ENCODE measurements around the gene E2F3. TPM values are rescaled to one million over a fixed set of nuclear protein-coding genes. Genes with fewer than 3 reads are reported as not detected.

Gene E2F3
- total and polyA plus RNA-seq, 2 donors from 2014 or later, result 3.7 to 11.0 TPM

DNA sequence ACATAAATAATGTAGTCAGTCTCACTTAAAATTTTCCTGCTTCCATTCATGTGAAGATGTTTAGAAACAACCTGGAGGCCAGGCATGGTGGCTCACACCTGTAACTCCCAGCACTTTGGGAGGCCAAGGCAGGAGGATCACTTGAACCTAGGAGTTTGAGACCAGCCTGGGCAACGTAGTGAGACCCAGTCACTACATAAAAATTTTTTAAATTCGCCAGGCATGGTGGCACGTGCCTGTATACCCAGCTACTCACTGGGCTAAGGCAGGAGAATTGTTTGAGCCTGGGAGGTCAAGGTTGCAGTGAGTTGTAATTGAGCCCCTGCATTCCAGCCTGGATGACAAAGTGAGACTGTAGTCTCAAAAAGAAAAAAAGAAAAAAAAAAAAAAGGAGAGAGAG, 47.3 kb upstream of the E2F3 start:
- H3K4me3 ChIP-seq (ENCODE audit: low read length in 3 of 3), result no peak overlapping the region
- H3K27me3 ChIP-seq (ENCODE audit: control insufficient read depth, insufficient read depth, low read length), result no peaks in the 10 kb centered on the region
- intact Hi-C loops (cut with DNase I), result no loop called here
- no peak overlapping the region for H3K9ac ChIP-seq (ENCODE audit: low read length in 3 of 3)
- no peaks in the 10 kb centered on the region for H3K4me1 ChIP-seq (ENCODE audit: control insufficient read depth in 2 of 3, insufficient read depth in 2 of 3, low read depth in 1 of 3, low read length in 3 of 3)
- H3K27ac ChIP-seq (ENCODE audit: low read depth in 2 of 2, low read length in 2 of 2), result no peak overlapping the region
- TF ChIP-seq CTCF (IDR thresholded peaks at IDR 0.05; ENCODE audit: borderline replicate concordance, extremely low read depth, insufficient read depth), result no peak
- no peak for DNase-seq
- no peak for FAIRE-seq
- H3K36me3 ChIP-seq (ENCODE audit: control insufficient read depth in 2 of 3, insufficient read depth in 3 of 3, low read length in 3 of 3), result no peaks in the 10 kb centered on the region
- H3K9me3 ChIP-seq (ENCODE audit: control insufficient read depth in 2 of 3, insufficient read depth in 1 of 3, low read length in 3 of 3), result peaks cover 0 to 6% (median 0%) of the 10 kb centered on the region in 3 donors

DNA sequence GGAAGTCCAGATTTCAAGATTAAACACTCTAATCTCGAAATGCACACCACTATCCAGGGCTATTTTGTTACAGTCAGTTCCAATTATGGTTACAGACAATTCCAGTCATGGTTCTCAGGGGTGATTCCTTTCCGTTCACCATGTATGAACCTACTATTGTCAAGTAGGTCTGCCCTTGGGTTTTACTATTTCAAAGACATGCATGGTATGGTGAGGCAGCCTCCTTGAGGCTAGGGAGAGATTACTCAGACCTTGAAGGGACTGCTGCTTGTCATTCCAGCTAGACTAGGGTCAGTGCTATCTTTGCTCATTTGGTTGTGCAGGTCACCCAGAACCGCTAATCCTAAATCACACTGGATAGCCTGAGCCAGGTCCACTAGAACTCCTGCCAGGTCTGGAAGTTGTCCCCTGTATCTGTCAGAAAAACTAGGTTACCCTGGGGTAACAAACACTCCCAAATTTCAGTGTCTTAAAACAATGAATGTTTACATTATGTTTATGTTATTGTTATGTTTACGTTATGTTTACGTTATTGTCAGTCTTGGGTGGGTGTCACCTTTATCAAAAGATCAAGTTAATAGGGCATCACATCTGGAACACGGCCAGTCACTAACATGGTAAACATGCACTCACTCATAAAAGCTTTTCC, 41.1 kb upstream of the E2F3 start:
- no peak overlapping the region for H3K27ac ChIP-seq (ENCODE audit: low read depth in 2 of 2, low read length in 2 of 2)
- H3K36me3 ChIP-seq (ENCODE audit: control insufficient read depth in 2 of 3, insufficient read depth in 3 of 3, low read length in 3 of 3), result no peaks in the 10 kb centered on the region
- no peaks in the 10 kb centered on the region for H3K27me3 ChIP-seq (ENCODE audit: control insufficient read depth, insufficient read depth, low read length)
- H3K9me3 ChIP-seq (ENCODE audit: control insufficient read depth in 2 of 3, insufficient read depth in 1 of 3, low read length in 3 of 3), result peaks cover 0 to 4% (median 0%) of the 10 kb centered on the region in 3 donors
- H3K9ac ChIP-seq (ENCODE audit: low read length in 3 of 3), result no peak overlapping the region
- H3K4me3 ChIP-seq (ENCODE audit: low read length in 3 of 3), result no peak overlapping the region
- intact Hi-C loops (cut with DNase I), result no loop called here
- FAIRE-seq (no peak), DNase-seq (no peak)
- TF ChIP-seq CTCF (IDR thresholded peaks at IDR 0.05; ENCODE audit: borderline replicate concordance, extremely low read depth, insufficient read depth), result no peak
- no peaks in the 10 kb centered on the region for H3K4me1 ChIP-seq (ENCODE audit: control insufficient read depth in 2 of 3, insufficient read depth in 2 of 3, low read depth in 1 of 3, low read length in 3 of 3)

DNA sequence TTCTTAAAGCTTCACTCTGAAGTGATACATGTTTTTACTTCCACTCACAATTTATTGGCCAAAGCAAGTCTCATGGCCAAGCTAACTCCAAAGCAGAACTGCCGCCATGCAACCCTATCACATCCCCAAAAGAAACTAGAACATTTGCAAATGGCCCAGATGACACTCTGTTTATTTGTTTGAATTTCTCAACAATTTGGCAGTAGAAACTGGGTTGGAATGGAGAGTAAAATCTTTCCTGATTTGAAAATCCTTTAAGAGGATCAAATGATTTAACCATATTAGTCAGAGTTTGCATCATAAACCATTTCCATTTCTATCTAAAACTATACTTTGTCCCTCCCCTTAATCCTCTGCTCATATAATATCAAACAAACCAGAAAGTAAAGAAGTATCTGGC, 39.1 kb upstream of the E2F3 start:
- intact Hi-C loops (cut with DNase I), result no loop called here
- no peaks in the 10 kb centered on the region for H3K36me3 ChIP-seq (ENCODE audit: control insufficient read depth in 2 of 3, insufficient read depth in 3 of 3, low read length in 3 of 3)
- no peaks in the 10 kb centered on the region for H3K27me3 ChIP-seq (ENCODE audit: control insufficient read depth, insufficient read depth, low read length)
- no peaks in the 10 kb centered on the region for H3K4me1 ChIP-seq (ENCODE audit: control insufficient read depth in 2 of 3, insufficient read depth in 2 of 3, low read depth in 1 of 3, low read length in 3 of 3)
- no peak for DNase-seq
- no peak for TF ChIP-seq CTCF (IDR thresholded peaks at IDR 0.05; ENCODE audit: borderline replicate concordance, extremely low read depth, insufficient read depth)
- H3K9ac ChIP-seq (ENCODE audit: low read length in 3 of 3), result no peak overlapping the region
- FAIRE-seq, result no peak
- H3K27ac ChIP-seq (ENCODE audit: low read depth in 2 of 2, low read length in 2 of 2), result no peak overlapping the region
- no peak overlapping the region for H3K4me3 ChIP-seq (ENCODE audit: low read length in 3 of 3)
- H3K9me3 ChIP-seq (ENCODE audit: control insufficient read depth in 2 of 3, insufficient read depth in 1 of 3, low read length in 3 of 3), result peaks cover 0 to 4% (median 0%) of the 10 kb centered on the region in 3 donors

DNA sequence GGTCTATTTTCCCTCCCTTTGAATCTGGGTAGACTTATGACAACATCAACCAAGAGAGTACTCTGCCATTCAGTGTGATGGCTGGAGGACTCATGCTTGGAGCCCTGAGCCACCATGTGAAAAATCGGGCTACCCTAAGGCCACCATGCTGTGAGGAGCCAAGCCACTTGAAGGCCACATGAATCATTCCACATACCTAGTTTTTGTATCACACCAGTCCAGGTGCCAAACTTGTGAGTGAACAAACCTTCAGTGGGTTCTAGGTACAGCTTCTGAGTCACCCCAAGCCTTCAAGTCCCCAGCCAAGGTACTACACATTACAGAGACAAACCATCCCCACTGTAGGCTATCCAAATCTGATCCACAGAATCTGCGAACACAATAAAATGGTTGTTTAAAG, 37.4 kb upstream of the E2F3 start:
- DNase-seq (no peak), FAIRE-seq (no peak)
- peaks cover 0 to 4% (median 0%) of the 10 kb centered on the region in 3 donors for H3K9me3 ChIP-seq (ENCODE audit: control insufficient read depth in 2 of 3, insufficient read depth in 1 of 3, low read length in 3 of 3)
- H3K27ac ChIP-seq (ENCODE audit: low read depth in 2 of 2, low read length in 2 of 2), result no peak overlapping the region
- no peak overlapping the region for H3K9ac ChIP-seq (ENCODE audit: low read length in 3 of 3)
- H3K36me3 ChIP-seq (ENCODE audit: control insufficient read depth in 2 of 3, insufficient read depth in 3 of 3, low read length in 3 of 3), result no peaks in the 10 kb centered on the region
- no peaks in the 10 kb centered on the region for H3K27me3 ChIP-seq (ENCODE audit: control insufficient read depth, insufficient read depth, low read length)
- TF ChIP-seq CTCF (IDR thresholded peaks at IDR 0.05; ENCODE audit: borderline replicate concordance, extremely low read depth, insufficient read depth), result no peak
- H3K4me3 ChIP-seq (ENCODE audit: low read length in 3 of 3), result no peak overlapping the region
- intact Hi-C loops (cut with DNase I), result no loop called here
- H3K4me1 ChIP-seq (ENCODE audit: control insufficient read depth in 2 of 3, insufficient read depth in 2 of 3, low read depth in 1 of 3, low read length in 3 of 3), result no peaks in the 10 kb centered on the region
